ENCODE measurements around the gene RAPGEF1.

GRCh38 chr9:131752231-131752884, 12.5 kb upstream of the RAPGEF1 start:
- TF ChIP-seq, protein P1, sequence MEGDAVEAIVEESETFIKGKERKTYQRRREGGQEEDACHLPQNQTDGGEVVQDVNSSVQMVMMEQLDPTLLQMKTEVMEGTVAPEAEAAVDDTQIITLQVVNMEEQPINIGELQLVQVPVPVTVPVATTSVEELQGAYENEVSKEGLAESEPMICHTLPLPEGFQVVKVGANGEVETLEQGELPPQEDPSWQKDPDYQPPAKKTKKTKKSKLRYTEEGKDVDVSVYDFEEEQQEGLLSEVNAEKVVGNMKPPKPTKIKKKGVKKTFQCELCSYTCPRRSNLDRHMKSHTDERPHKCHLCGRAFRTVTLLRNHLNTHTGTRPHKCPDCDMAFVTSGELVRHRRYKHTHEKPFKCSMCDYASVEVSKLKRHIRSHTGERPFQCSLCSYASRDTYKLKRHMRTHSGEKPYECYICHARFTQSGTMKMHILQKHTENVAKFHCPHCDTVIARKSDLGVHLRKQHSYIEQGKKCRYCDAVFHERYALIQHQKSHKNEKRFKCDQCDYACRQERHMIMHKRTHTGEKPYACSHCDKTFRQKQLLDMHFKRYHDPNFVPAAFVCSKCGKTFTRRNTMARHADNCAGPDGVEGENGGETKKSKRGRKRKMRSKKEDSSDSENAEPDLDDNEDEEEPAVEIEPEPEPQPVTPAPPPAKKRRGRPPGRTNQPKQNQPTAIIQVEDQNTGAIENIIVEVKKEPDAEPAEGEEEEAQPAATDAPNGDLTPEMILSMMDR (IDR thresholded peaks at IDR 0.05) = no peak
- TF ChIP-seq POLR2A (IDR thresholded peaks at IDR 0.05) = no peak
- TF ChIP-seq POLR2AphosphoS5 (IDR thresholded peaks at IDR 0.05; ENCODE audit: insufficient read depth in 1 of 2, low read depth in 1 of 2) = no peak

Measured in vagina (tissue), 2 donors.